GM12878 (cell line): ENCODE results near the gene NXPE2. TPM values are rescaled to one million over a fixed set of nuclear protein-coding genes. Genes with fewer than 3 reads are reported as not detected.

Source experiments
- ATAC-seq: fragments of 200-7000 bp; cut with Tn5 transposase; 3 replicates; pipeline ENCODE4 v1.9.1; 2020; ENCODE audit warnings: mild to moderate bottlenecking, moderate library complexity
- BruUV-seq: library from RNA; stranded (reverse); fragments of 400-500 nt; replicated peaks from 2 replicates; lab custom pipeline; 2021; lab: Mats Ljungman, UMichigan
- CTCF ChIA-PET: fragments of 300-600 bp; sonication (Branson Sonifier 250); formaldehyde crosslinking; extraction: SDS; loops from one replicate; lab custom pipeline; 2021; ENCODE audit warnings: inconsistent platforms; lab: Yijun Ruan, JAX
- POLR2A ChIA-PET: fragments of 350-600 bp; formaldehyde crosslinking; extraction: SDS; loops from one replicate; lab custom pipeline; 2021; ENCODE audit warnings: inconsistent platforms; lab: Charles Lee
- RAD21 ChIA-PET: fragments of 300-600 bp; sonication (Branson Sonifier 250); formaldehyde crosslinking; loops from one replicate; lab custom pipeline; 2023; ENCODE audit warnings: antibody characterized with exemption; ENCODE audit not compliant: unreplicated experiment; lab: Charles Lee
- SMC1A ChIA-PET: fragments of 300-600 bp; sonication (Branson Sonifier 250); formaldehyde crosslinking; loops from one replicate; lab custom pipeline; 2023; ENCODE audit not compliant: unreplicated experiment, uncharacterized antibody; lab: Charles Lee
- DNase-seq: peaks from one replicate; pipeline ENCODE4 v3.0.0-alpha.2; 2011; ENCODE audit warnings: low read depth, low spot score
- FAIRE-seq: peaks from 3 replicates; lab custom pipeline; 2011; peaks lifted over from hg19 to GRCh38; lab: Jason Lieb, UNC
- H2AFZ ChIP-seq: 2 replicates; pipeline ENCODE4 v1.6.0; 2011; ENCODE audit warnings: low read depth, low read length, control low read depth; ENCODE audit not compliant: control insufficient read depth
- H3K27ac ChIP-seq: 2 replicates; pipeline ENCODE4 v1.5.1; 2011; ENCODE audit warnings: control low read depth; ENCODE audit not compliant: control insufficient read depth, insufficient read depth
- H3K27me3 ChIP-seq, 2 experiments: replicated peaks in 1 of 2; 2 replicates each; pipeline versions ENCODE4 v1.6.0 to v1.6.1; 2011; ENCODE audit warnings: low read length in 1 of 2; ENCODE audit not compliant: control insufficient read depth in 2 of 2, insufficient read depth in 2 of 2
- H3K36me3 ChIP-seq, 2 experiments: 2 replicates each; pipeline ENCODE4 v1.5.1; 2011; ENCODE audit warnings: low read length in 1 of 2; ENCODE audit not compliant: control insufficient read depth in 2 of 2, insufficient read depth in 2 of 2
- H3K4me1 ChIP-seq: 2 replicates; pipeline ENCODE4 v1.6.1; 2011; ENCODE audit warnings: mild to moderate bottlenecking, low read length, moderate library complexity, mixed read lengths; ENCODE audit not compliant: control insufficient read depth, insufficient read depth
- H3K4me2 ChIP-seq: 2 replicates; pipeline ENCODE4 v1.6.0; 2011; ENCODE audit warnings: control low read depth; ENCODE audit not compliant: control insufficient read depth, insufficient read depth
- H3K4me3 ChIP-seq: fragments of 200-600 bp; sonication (generic); 2 replicates; pipeline ENCODE4 v1.5.1; 2016
- H3K79me2 ChIP-seq: 2 replicates; pipeline ENCODE4 v1.6.0; 2011; ENCODE audit warnings: low read length; ENCODE audit not compliant: control insufficient read depth, insufficient read depth
- H3K9ac ChIP-seq: 2 replicates; pipeline ENCODE4 v1.8.0; 2011; ENCODE audit warnings: low read length, control low read depth, mixed read lengths; ENCODE audit not compliant: control insufficient read depth, insufficient read depth
- H3K9me3 ChIP-seq: replicated peaks from 3 replicates; pipeline ENCODE4 v1.5.1; 2011; ENCODE audit warnings: mild to moderate bottlenecking, low read length; ENCODE audit not compliant: control insufficient read depth, insufficient read depth
- H4K20me1 ChIP-seq: 2 replicates; pipeline ENCODE4 v1.6.0; 2011; ENCODE audit not compliant: control insufficient read depth, insufficient read depth
- CBX5 ChIP-seq: sonication (generic); IDR thresholded peaks from 2 replicates; pipeline ENCODE4 v1.6.1; 2016; ENCODE audit warnings: low read depth, moderate library complexity, mild to moderate bottlenecking, inconsistent platforms
- CEBPB ChIP-seq, 2 experiments: fragments of 150-350 bp in 1 of 2; IDR thresholded peaks; 2 replicates each; pipeline ENCODE4 v1.6.1; 2012 to 2014; ENCODE audit warnings: low read depth in 2 of 2, low read length in 2 of 2, borderline replicate concordance in 1 of 2, inconsistent platforms in 1 of 2
- FOXK2 ChIP-seq: fragments of 450-650 bp; IDR thresholded peaks from 2 replicates; pipeline ENCODE4 v1.6.1; 2017; ENCODE audit warnings: mild to moderate bottlenecking, moderate library complexity
- HCFC1 ChIP-seq: fragments of 150-350 bp; IDR thresholded peaks from 2 replicates; pipeline ENCODE4 v1.6.1; 2014; ENCODE audit warnings: low read length
- HDAC2 ChIP-seq: fragments of 200-600 bp; sonication (generic); IDR thresholded peaks from 2 replicates; pipeline ENCODE4 v1.6.1; 2017
- HDAC6 ChIP-seq: fragments of 200-600 bp; sonication (generic); IDR thresholded peaks from one replicate; pipeline ENCODE4 v1.8.0; 2017; ENCODE audit warnings: antibody characterized with exemption; ENCODE audit not compliant: unreplicated experiment
- IKZF2 ChIP-seq, 2 experiments: fragments of 450-650 bp; IDR thresholded peaks; 2 replicates each; pipeline ENCODE4 v1.6.1; 2017; ENCODE audit warnings: mild to moderate bottlenecking in 2 of 2, moderate library complexity in 2 of 2
- NFYA ChIP-seq: IDR thresholded peaks from 2 replicates; pipeline ENCODE4 v1.6.1; 2011; ENCODE audit warnings: low read depth, mild to moderate bottlenecking, low read length, improper control_type of control experiment, borderline replicate concordance
- NFYB ChIP-seq: IDR thresholded peaks from 2 replicates; pipeline ENCODE4 v1.6.1; 2011; ENCODE audit warnings: low read depth, mild to moderate bottlenecking, low read length, improper control_type of control experiment, moderate library complexity; ENCODE audit not compliant: insufficient read depth
- PRDM15 ChIP-seq: fragments of 450-650 bp; formaldehyde crosslinking; IDR thresholded peaks from 2 replicates; pipeline ENCODE4 v1.4.0; 2020; ENCODE audit warnings: mild to moderate bottlenecking, moderate library complexity
- RB1 ChIP-seq: fragments of 450-650 bp; formaldehyde crosslinking; IDR thresholded peaks from 2 replicates; pipeline ENCODE4 v1.6.1; 2017; ENCODE audit warnings: mild to moderate bottlenecking, borderline replicate concordance
- SMAD1 ChIP-seq: fragments of 450-650 bp; IDR thresholded peaks from 2 replicates; pipeline ENCODE4 v1.6.1; 2018; ENCODE audit warnings: mild to moderate bottlenecking, low read depth; ENCODE audit not compliant: partially characterized antibody
- TCF12 ChIP-seq: IDR thresholded peaks from 2 replicates; pipeline ENCODE4 v1.6.1; 2011; ENCODE audit warnings: low read depth, mild to moderate bottlenecking, low read length
- YBX1 ChIP-seq: fragments of 450-650 bp; IDR thresholded peaks from 2 replicates; pipeline ENCODE4 v1.6.1; 2016; ENCODE audit warnings: antibody characterized with exemption
- ZNF24 ChIP-seq: fragments of 450-650 bp; IDR thresholded peaks from 2 replicates; pipeline ENCODE4 v1.6.1; 2017; ENCODE audit warnings: antibody characterized with exemption, mild to moderate bottlenecking
- ZNF384 ChIP-seq: IDR thresholded peaks from 2 replicates; pipeline ENCODE4 v1.6.1; 2012; ENCODE audit warnings: low read depth, mild to moderate bottlenecking, low read length, improper control_type of control experiment, borderline replicate concordance
- in situ Hi-C: fragments of 300-500 bp; cut with MboI; formaldehyde crosslinking; loops from 9 replicates; pipeline ENCODE4 v1.14.3; 2018; ENCODE audit warnings: mixed read lengths
- intact Hi-C: fragments of 100-400 bp; cut with micrococcal nuclease; formaldehyde crosslinking; loops from one replicate; pipeline ENCODE4 v1.14.2; 2022; ENCODE audit not compliant: unreplicated experiment
- polyA plus RNA-seq, 11 experiments: library from polyadenylated mRNA; depleted of rRNA in 4 of 11; unstranded in 6 of 11; stranded (reverse) in 5 of 11; fragments of >200 nt; fragmentation: Nextera tagmentation in 4 of 11; fragmentation: Illumina TruSeq in 1 of 11; extraction: Ambion mirVana in 4 of 11; extraction: Trizol in 1 of 11; gene quantifications; 1 replicate in 1 of 11; 2 replicates in 10 of 11; pipeline versions ENCODE4 v1.2.1 to v1.2.3, GENCODE V29; 2011 to 2016; ENCODE audit warnings: inconsistent platforms in 2 of 11, missing spikeins in 2 of 11, low read depth in 1 of 11
- total RNA-seq, 4 experiments: library from RNA; depleted of rRNA in 3 of 4; stranded (reverse); fragments of >200 nt in 3 of 4; fragmentation: Illumina TruSeq in 1 of 4; extraction: Trizol in 1 of 4; gene quantifications; 2 replicates each; pipeline versions ENCODE4 v1.2.1 to v1.2.3, GENCODE V29; 2013 to 2021
- TF ChIP-seq, protein P1 (sequence below): IDR thresholded peaks from 2 replicates; pipeline ENCODE4 v1.6.1; 2011; ENCODE audit warnings: low read depth, low read length, improper control_type of control experiment, borderline replicate concordance

NXPE2 gene
- total and polyA plus RNA-seq, 10 of the 15 experiments (the other 5 are each of a cell fraction or from before 2014, with no cell fraction given), result not detected

DNA sequence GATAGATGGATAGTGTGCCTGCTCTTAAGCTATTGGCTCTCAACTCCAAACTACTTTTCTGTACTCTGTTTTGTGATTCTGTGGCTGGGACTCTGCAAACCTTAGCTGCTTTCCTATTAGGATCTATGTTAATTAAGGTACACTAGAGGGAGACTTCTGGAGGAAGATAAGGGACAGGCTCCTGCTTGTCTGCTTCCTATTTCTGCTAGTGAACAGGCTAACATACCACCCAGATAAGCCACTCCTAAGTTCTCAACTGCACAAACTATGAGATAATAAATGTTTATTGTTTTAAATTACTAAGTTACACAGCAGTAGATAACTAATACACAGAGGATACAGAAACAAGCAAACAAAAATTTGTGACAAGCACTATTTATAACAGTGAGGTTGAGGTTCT, 10.2 kb upstream of the NXPE2 start:
- no peaks in the 10 kb centered on the region for H3K4me1 ChIP-seq
- no peak for TF ChIP-seq CBX5
- no peak for TF ChIP-seq FOXK2
- TF ChIP-seq IKZF2 (IDR thresholded peaks at IDR 0.05), result no peak
- TF ChIP-seq ZNF384, result no peak
- no peak for TF ChIP-seq HDAC2
- no peak for TF ChIP-seq HCFC1
- no peak for TF ChIP-seq NFYB
- no peak for TF ChIP-seq TCF12
- no peak for TF ChIP-seq CEBPB (IDR thresholded peaks at IDR 0.05; ENCODE audit: borderline replicate concordance in 1 of 2, low read depth in 2 of 2, low read length in 2 of 2)
- TF ChIP-seq YBX1, result no peak
- no peak for TF ChIP-seq RB1
- in situ Hi-C loops, result no loop called here
- DNase-seq (no peak), ATAC-seq (no peak), FAIRE-seq (no peak)
- no peak overlapping the region for H3K4me2 ChIP-seq
- no TSS peak for BruUV-seq
- no peak overlapping the region for H3K9ac ChIP-seq
- ChIA-PET CTCF (no interaction called here), POLR2A (no interaction called here), RAD21 (no interaction called here), SMC1A (no interaction called here)
- no peak overlapping the region for H2AFZ ChIP-seq
- no peaks in the 10 kb centered on the region for H3K27me3 ChIP-seq
- no peaks in the 10 kb centered on the region for H3K79me2 ChIP-seq
- intact Hi-C loops, result no loop called here
- H3K27ac ChIP-seq, result no peak overlapping the region
- H3K9me3 ChIP-seq, result no peaks in the 10 kb centered on the region; the same call in 2 of the 3 replicates
- H3K36me3 ChIP-seq, result no peaks in the 10 kb centered on the region
- no peaks in the 10 kb centered on the region for H4K20me1 ChIP-seq
- no peak overlapping the region for H3K4me3 ChIP-seq

DNA sequence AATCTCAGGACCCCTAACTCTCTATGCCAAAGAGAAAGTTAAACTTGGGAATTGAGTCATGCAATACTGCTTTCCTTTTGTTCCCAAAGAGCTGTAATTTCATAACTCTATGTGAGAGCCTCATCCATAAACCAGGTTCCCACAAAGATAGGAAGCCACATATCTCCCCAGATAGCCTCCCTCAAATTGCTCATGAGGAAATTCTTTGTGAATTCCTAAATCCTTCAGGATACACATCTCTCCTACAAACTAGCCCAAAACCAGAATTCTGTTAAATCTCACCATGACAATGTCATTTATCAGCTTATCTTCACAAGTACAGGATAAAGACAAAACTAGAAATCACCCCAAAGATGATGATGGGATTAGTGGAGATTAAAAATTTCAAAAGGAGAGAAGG, 4.7 kb upstream of the NXPE2 start:
- no peaks in the 10 kb centered on the region for H3K36me3 ChIP-seq
- no peak overlapping the region for H3K4me2 ChIP-seq
- ChIA-PET CTCF (no interaction called here), POLR2A (no interaction called here), SMC1A (no interaction called here), RAD21 (no interaction called here)
- in situ Hi-C loops (no loop called here), intact Hi-C loops (no loop called here)
- ATAC-seq (no peak), DNase-seq (no peak), FAIRE-seq (no peak)
- no peaks in the 10 kb centered on the region; the same call in 2 of the 3 replicates for H3K9me3 ChIP-seq
- no peaks in the 10 kb centered on the region for H3K4me1 ChIP-seq
- no peak overlapping the region for H3K9ac ChIP-seq
- no peaks in the 10 kb centered on the region for H3K79me2 ChIP-seq
- no peak overlapping the region for H3K4me3 ChIP-seq
- no peaks in the 10 kb centered on the region for H3K27me3 ChIP-seq
- H2AFZ ChIP-seq, result no peak overlapping the region
- no peak overlapping the region for H3K27ac ChIP-seq
- no TSS peak for BruUV-seq
- no peaks in the 10 kb centered on the region for H4K20me1 ChIP-seq
- TF ChIP-seq, protein P1, sequence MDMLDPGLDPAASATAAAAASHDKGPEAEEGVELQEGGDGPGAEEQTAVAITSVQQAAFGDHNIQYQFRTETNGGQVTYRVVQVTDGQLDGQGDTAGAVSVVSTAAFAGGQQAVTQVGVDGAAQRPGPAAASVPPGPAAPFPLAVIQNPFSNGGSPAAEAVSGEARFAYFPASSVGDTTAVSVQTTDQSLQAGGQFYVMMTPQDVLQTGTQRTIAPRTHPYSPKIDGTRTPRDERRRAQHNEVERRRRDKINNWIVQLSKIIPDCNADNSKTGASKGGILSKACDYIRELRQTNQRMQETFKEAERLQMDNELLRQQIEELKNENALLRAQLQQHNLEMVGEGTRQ, result no peak
- TF ChIP-seq PRDM15 (no peak), SMAD1 (no peak), ZNF24 (no peak), CEBPB (IDR thresholded peaks at IDR 0.05; ENCODE audit: borderline replicate concordance in 1 of 2, low read depth in 2 of 2, low read length in 2 of 2) (no peak), NFYA (no peak), HDAC6 (no peak)
